Measurements from ENCODE around the gene ZBED6.

Gene ZBED6

GRCh38 chr1:203840208-203840808 lies 44.9 kb downstream of the ZBED6 start:
- no peak for DNase-seq (ENCODE audit: low spot score)

- DNase-seq (ENCODE audit: low spot score): no peak
Observed at GRCh38 chr1:203842559-203842876, 47.1 kb downstream of the ZBED6 start.

- DNase-seq (ENCODE audit: low spot score): no peak
Observed at GRCh38 chr1:203843435-203843834, 48.0 kb downstream of the ZBED6 start.
